ENCODE results near the gene METTL13. TPM values are rescaled to one million over a fixed set of nuclear protein-coding genes. Genes with fewer than 3 reads are reported as not detected.

The METTL13 gene
- total and polyA plus RNA-seq, 4 experiments from 2014 or later: 27.7 to 36.7 (median 34.1) TPM

GRCh38 chr1:171817511-171818265 is 36.2 kb downstream of the METTL13 start:
- no peak for DNase-seq
- Mint-ChIP-seq H3K9me3 (peaks cover 0 to 2% (median 0%) of the 10 kb centered on the region in 8 donors), H3K27me3 (no peaks in the 10 kb centered on the region), H3K4me1 (no peaks in the 10 kb centered on the region), H3K36me3 (peaks cover under 1 to 21% of the 10 kb centered on the region in 2 donors), H3K27ac (no peak overlapping the region), H3K4me3 (no peak overlapping the region)
- H3K27ac ChIP-seq (ENCODE audit: low read depth, low read length): no peak overlapping the region
- H3K27me3 ChIP-seq (ENCODE audit: insufficient read depth, low read length): no peaks in the 10 kb centered on the region
- intact Hi-C loops (cut with micrococcal nuclease): no loop called here
- CTCF ChIA-PET (ENCODE audit: partially characterized antibody): interaction anchor here (1.3 to 1.6 kb wide), 2 partner anchors 14 to 17 kb away, joined by 3 to 4 read pairs; no protein-coding TSS in a partner anchor
- H3K9me3 ChIP-seq (ENCODE audit: control insufficient read depth in 1 of 2, low read length in 2 of 2): no peaks in the 10 kb centered on the region
- H3K4me1 ChIP-seq (ENCODE audit: insufficient read depth, low read length): no peaks in the 10 kb centered on the region
- H3K4me3 ChIP-seq (ENCODE audit: low read length in 2 of 2): no peak overlapping the region
- no peaks in the 10 kb centered on the region for H3K36me3 ChIP-seq (ENCODE audit: insufficient read depth, low read length)
- POLR2A ChIA-PET (ENCODE audit: partially characterized antibody): no interaction called here

GRCh38 chr1:171819946-171820345 is 38.5 kb downstream of the METTL13 start:
- H3K27me3 Mint-ChIP-seq: no peaks in the 10 kb centered on the region
- H3K27me3 ChIP-seq (ENCODE audit: insufficient read depth, low read length): no peaks in the 10 kb centered on the region
- H3K27ac ChIP-seq (ENCODE audit: low read depth, low read length): no peak overlapping the region
- H3K4me3 ChIP-seq (ENCODE audit: low read length in 2 of 2): no peak overlapping the region
- H3K4me3 Mint-ChIP-seq: no peak overlapping the region
- intact Hi-C loops (cut with micrococcal nuclease): no loop called here
- no peak for DNase-seq
- no peak overlapping the region for H3K27ac Mint-ChIP-seq
- no peaks in the 10 kb centered on the region for H3K4me1 Mint-ChIP-seq
- peaks cover 0 to 3% (median under 1%) of the 10 kb centered on the region in 8 donors for H3K9me3 Mint-ChIP-seq
- CTCF ChIA-PET (ENCODE audit: partially characterized antibody): no interaction called here
- no peaks in the 10 kb centered on the region for H3K9me3 ChIP-seq (ENCODE audit: control insufficient read depth in 1 of 2, low read length in 2 of 2)
- H3K4me1 ChIP-seq (ENCODE audit: insufficient read depth, low read length): no peaks in the 10 kb centered on the region
- H3K36me3 Mint-ChIP-seq: peaks cover 1 to 23% of the 10 kb centered on the region in 2 donors
- POLR2A ChIA-PET (ENCODE audit: partially characterized antibody): no interaction called here
- no peaks in the 10 kb centered on the region for H3K36me3 ChIP-seq (ENCODE audit: insufficient read depth, low read length)

GRCh38 chr1:171826973-171827372 is 45.5 kb downstream of the METTL13 start:
- H3K36me3 ChIP-seq (ENCODE audit: insufficient read depth, low read length): no peaks in the 10 kb centered on the region
- no peaks in the 10 kb centered on the region for H3K27me3 ChIP-seq (ENCODE audit: insufficient read depth, low read length)
- H3K36me3 Mint-ChIP-seq: peaks cover 12 to 28% of the 10 kb centered on the region in 2 donors
- H3K4me1 Mint-ChIP-seq: no peaks in the 10 kb centered on the region
- DNase-seq: no peak
- H3K4me3 ChIP-seq (ENCODE audit: low read length in 2 of 2): no peak overlapping the region
- H3K27ac ChIP-seq (ENCODE audit: low read depth, low read length): no peak overlapping the region
- ChIA-PET POLR2A (ENCODE audit: partially characterized antibody) (no interaction called here), CTCF (ENCODE audit: partially characterized antibody) (no interaction called here)
- no peaks in the 10 kb centered on the region for H3K4me1 ChIP-seq (ENCODE audit: insufficient read depth, low read length)
- peaks cover 0 to 1% of the 10 kb centered on the region in 2 donors for H3K27me3 Mint-ChIP-seq
- intact Hi-C loops (cut with micrococcal nuclease): no loop called here
- no peak overlapping the region for H3K27ac Mint-ChIP-seq
- H3K4me3 Mint-ChIP-seq: no peak overlapping the region
- peaks cover 0 to 29% (median 22%) of the 10 kb centered on the region in 8 donors for H3K9me3 Mint-ChIP-seq
- no peaks in the 10 kb centered on the region for H3K9me3 ChIP-seq (ENCODE audit: control insufficient read depth in 1 of 2, low read length in 2 of 2)

DNA sequence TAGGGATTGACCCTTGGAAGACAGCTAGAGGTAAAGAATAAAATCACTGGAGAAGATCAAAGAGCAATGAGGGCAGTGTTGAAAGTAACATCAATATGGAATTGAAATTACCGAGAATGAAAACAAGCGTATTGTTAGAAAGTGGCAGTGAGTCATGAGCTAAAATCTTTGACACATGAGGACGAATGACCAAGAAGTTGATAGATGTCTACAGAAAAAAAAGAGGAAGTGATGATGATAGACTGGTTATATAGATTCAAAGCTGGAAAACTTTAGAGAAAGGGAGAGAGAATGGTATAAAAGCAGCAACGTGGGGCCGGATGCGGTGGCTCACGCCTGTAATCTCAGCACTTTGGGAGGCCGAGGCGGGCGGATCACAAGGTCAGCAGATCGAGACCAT is 47.3 kb downstream of the METTL13 start:
- no peak overlapping the region for H3K27ac Mint-ChIP-seq
- peaks cover 10 to 28% of the 10 kb centered on the region in 2 donors for H3K36me3 Mint-ChIP-seq
- DNase-seq: no peak
- H3K4me3 Mint-ChIP-seq: no peak overlapping the region
- H3K27ac ChIP-seq (ENCODE audit: low read depth, low read length): no peak overlapping the region
- no peaks in the 10 kb centered on the region for H3K9me3 ChIP-seq (ENCODE audit: control insufficient read depth in 1 of 2, low read length in 2 of 2)
- H3K4me1 ChIP-seq (ENCODE audit: insufficient read depth, low read length): no peaks in the 10 kb centered on the region
- H3K36me3 ChIP-seq (ENCODE audit: insufficient read depth, low read length): no peaks in the 10 kb centered on the region
- POLR2A ChIA-PET (ENCODE audit: partially characterized antibody): no interaction called here
- intact Hi-C loops (cut with micrococcal nuclease): no loop called here
- peaks cover 0 to 1% of the 10 kb centered on the region in 2 donors for H3K27me3 Mint-ChIP-seq
- peaks cover 0 to 29% (median 22%) of the 10 kb centered on the region in 8 donors for H3K9me3 Mint-ChIP-seq
- CTCF ChIA-PET (ENCODE audit: partially characterized antibody): no interaction called here
- no peaks in the 10 kb centered on the region for H3K4me1 Mint-ChIP-seq
- no peak overlapping the region for H3K4me3 ChIP-seq (ENCODE audit: low read length in 2 of 2)
- no peaks in the 10 kb centered on the region for H3K27me3 ChIP-seq (ENCODE audit: insufficient read depth, low read length)

GRCh38 chr1:171833091-171833825 is 51.8 kb downstream of the METTL13 start:
- no peaks in the 10 kb centered on the region for H3K4me1 ChIP-seq (ENCODE audit: insufficient read depth, low read length)
- intact Hi-C loops (cut with micrococcal nuclease): no loop called here
- H3K9me3 ChIP-seq (ENCODE audit: control insufficient read depth in 1 of 2, low read length in 2 of 2): no peaks in the 10 kb centered on the region
- no peaks in the 10 kb centered on the region for H3K27me3 Mint-ChIP-seq
- no peaks in the 10 kb centered on the region for H3K27me3 ChIP-seq (ENCODE audit: insufficient read depth, low read length)
- no peak overlapping the region for H3K4me3 ChIP-seq (ENCODE audit: low read length in 2 of 2)
- H3K4me3 Mint-ChIP-seq: no peak overlapping the region
- DNase-seq: no peak
- no peaks in the 10 kb centered on the region for H3K4me1 Mint-ChIP-seq
- H3K36me3 Mint-ChIP-seq: no peaks in the 10 kb centered on the region
- CTCF ChIA-PET (ENCODE audit: partially characterized antibody): no interaction called here
- POLR2A ChIA-PET (ENCODE audit: partially characterized antibody): no interaction called here
- no peaks in the 10 kb centered on the region for H3K36me3 ChIP-seq (ENCODE audit: insufficient read depth, low read length)
- no peak overlapping the region for H3K27ac ChIP-seq (ENCODE audit: low read depth, low read length)
- H3K9me3 Mint-ChIP-seq: peaks cover 0 to 4% (median 0%) of the 10 kb centered on the region in 8 donors
- no peak overlapping the region for H3K27ac Mint-ChIP-seq

GRCh38 chr1:171834821-171835220 is 53.4 kb downstream of the METTL13 start:
- Mint-ChIP-seq H3K4me3 (no peak overlapping the region), H3K27ac (no peak overlapping the region), H3K9me3 (no peaks in the 10 kb centered on the region), H3K27me3 (no peaks in the 10 kb centered on the region), H3K36me3 (no peaks in the 10 kb centered on the region), H3K4me1 (no peaks in the 10 kb centered on the region)
- Histone ChIP-seq H3K36me3 (ENCODE audit: insufficient read depth, low read length) (no peaks in the 10 kb centered on the region), H3K27ac (ENCODE audit: low read depth, low read length) (no peak overlapping the region), H3K4me3 (ENCODE audit: low read length in 2 of 2) (no peak overlapping the region), H3K27me3 (ENCODE audit: insufficient read depth, low read length) (no peaks in the 10 kb centered on the region), H3K9me3 (ENCODE audit: control insufficient read depth in 1 of 2, low read length in 2 of 2) (no peaks in the 10 kb centered on the region), H3K4me1 (ENCODE audit: insufficient read depth, low read length) (no peaks in the 10 kb centered on the region)
- POLR2A ChIA-PET (ENCODE audit: partially characterized antibody): no interaction called here
- no peak for DNase-seq
- intact Hi-C loops (cut with micrococcal nuclease): no loop called here
- CTCF ChIA-PET (ENCODE audit: partially characterized antibody): interaction anchor here (0.7 kb wide), 1 partner anchor 34 kb away, joined by 3 read pairs; no protein-coding TSS in a partner anchor

- Histone ChIP-seq H3K36me3 (ENCODE audit: insufficient read depth, low read length) (no peaks in the 10 kb centered on the region), H3K27me3 (ENCODE audit: insufficient read depth, low read length) (no peaks in the 10 kb centered on the region), H3K27ac (ENCODE audit: low read depth, low read length) (no peak overlapping the region), H3K4me3 (ENCODE audit: low read length in 2 of 2) (no peak overlapping the region), H3K9me3 (ENCODE audit: control insufficient read depth in 1 of 2, low read length in 2 of 2) (no peaks in the 10 kb centered on the region), H3K4me1 (ENCODE audit: insufficient read depth, low read length) (peaks cover 3% of the 10 kb centered on the region)
- intact Hi-C loops (cut with micrococcal nuclease): no loop called here
- Mint-ChIP-seq H3K4me3 (no peak overlapping the region), H3K9me3 (no peaks in the 10 kb centered on the region), H3K27me3 (no peaks in the 10 kb centered on the region), H3K36me3 (peaks cover 0 to 2% of the 10 kb centered on the region in 2 donors), H3K27ac (no peak overlapping the region), H3K4me1 (peaks cover 4 to 7% (median 5%) of the 10 kb centered on the region in 4 donors)
- POLR2A ChIA-PET (ENCODE audit: partially characterized antibody): no interaction called here
- CTCF ChIA-PET (ENCODE audit: partially characterized antibody): no interaction called here
- no peak for DNase-seq
Observed at GRCh38 chr1:171835891-171836290, 54.4 kb downstream of the METTL13 start.

All from CD4-positive, alpha-beta memory T cell (primary cell).